Esophagus muscularis mucosa (tissue), 4 donors: ENCODE measurements around the gene ZNF3.

Experiments used
- CTCF ChIP-seq, 3 experiments: fragments of 200-600 bp in 2 of 3; fragments of 450-650 bp in 1 of 3; sonication (generic) in 2 of 3; IDR thresholded peaks; one replicate each; pipeline ENCODE4 v1.5.1; 2017 to 2019; ENCODE audit warnings: antibody characterized with exemption in 3 of 3, mild to moderate bottlenecking in 2 of 3, moderate library complexity in 1 of 3
- EP300 ChIP-seq: sonication (generic); formaldehyde crosslinking; IDR thresholded peaks from one replicate; pipeline ENCODE4 v1.6.1; 2017; ENCODE audit warnings: antibody characterized with exemption
- POLR2A ChIP-seq: fragments of 450-650 bp; IDR thresholded peaks from one replicate; pipeline ENCODE4 v1.6.1; 2017; ENCODE audit warnings: antibody characterized with exemption, moderate library complexity, mild to moderate bottlenecking, low read depth
- POLR2AphosphoS5 ChIP-seq, 2 donors: sonication (generic); formaldehyde crosslinking; IDR thresholded peaks; one replicate each; pipeline ENCODE4 v1.6.1; 2017; ENCODE audit warnings: antibody characterized with exemption in 2 of 2

GRCh38 chr7:100126239-100126930, 44.9 kb upstream of the ZNF3 start:
- TF ChIP-seq CTCF (IDR thresholded peaks at IDR 0.05) (no peak), POLR2AphosphoS5 (IDR thresholded peaks at IDR 0.05) (no peak), POLR2A (no peak), EP300 (no peak)
